Stimulated activated CD4-positive, alpha-beta T cell treated with anti-CD3 and anti-CD28 coated beads, Interleukin-1b, Interleukin-23, amount 100 ng/mL, for 1 hour (primary cell): ENCODE results near the gene GPBAR1.

ENCODE experiments used
- DNase-seq, 2 donors: peaks; one replicate each; pipeline ENCODE4 v3.0.0-alpha.2; 2020; ENCODE audit warnings: low read depth in 2 of 2

The GPBAR1 gene

DNA sequence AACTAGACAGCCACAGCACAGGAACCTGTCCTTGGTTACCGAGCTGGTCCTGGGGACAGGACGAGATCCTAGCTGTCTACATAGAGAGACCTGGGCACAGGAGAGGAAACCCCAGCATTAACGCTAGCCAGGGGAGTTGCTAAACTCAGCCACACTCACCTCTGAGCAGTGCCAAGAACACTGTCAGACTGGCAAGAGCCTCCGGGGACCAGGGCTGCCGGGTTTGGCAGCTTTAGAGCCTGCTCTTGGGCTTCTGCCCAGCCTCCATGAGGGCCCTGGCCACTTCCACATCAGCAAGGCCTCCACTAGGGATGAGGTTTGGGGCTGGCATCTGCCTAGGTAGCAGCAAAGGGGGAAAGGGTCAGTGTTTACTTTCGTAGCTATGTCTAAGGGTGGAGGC is 24.8 kb downstream of the GPBAR1 start:
- DNase-seq: no peak

- DNase-seq: peak; percentile 47 to 72
Measured at GRCh38 chr2:218286570-218287459, 26.0 kb downstream of the GPBAR1 start.

DNA sequence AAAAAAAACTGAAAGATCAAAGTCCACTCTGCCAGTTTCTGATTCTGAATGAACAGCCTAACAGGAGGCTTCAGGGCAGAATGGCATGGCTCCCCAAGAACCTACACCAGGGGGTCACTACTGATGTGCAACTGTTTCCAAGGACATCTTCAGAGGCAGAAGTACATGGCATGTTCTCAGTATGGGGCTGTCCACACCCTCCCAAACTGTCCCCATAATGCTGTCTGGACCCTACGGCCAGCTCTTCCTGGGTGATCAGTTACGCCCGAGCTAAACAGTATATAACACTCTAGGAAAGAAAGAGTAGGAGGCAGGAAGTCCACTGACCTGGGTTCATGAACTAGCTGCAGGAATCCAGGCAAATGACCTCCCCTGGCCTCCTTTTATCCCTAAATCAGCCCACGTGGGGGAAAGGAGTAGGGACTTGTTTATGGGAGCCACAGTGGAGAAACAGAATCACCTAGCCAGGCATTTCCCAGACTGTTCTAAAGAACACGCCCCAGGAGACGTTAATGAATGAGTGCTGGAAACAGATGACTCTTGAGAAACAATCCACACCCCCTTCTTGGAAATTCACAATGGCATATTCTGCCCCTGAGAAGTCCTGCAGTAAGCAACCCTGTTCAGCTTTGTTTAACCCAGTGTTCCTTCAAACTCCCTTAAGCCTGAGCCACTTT is 29.0 kb downstream of the GPBAR1 start:
- no peak for DNase-seq

GRCh38 chr2:218290316-218291261 is 29.8 kb downstream of the GPBAR1 start:
- no peak for DNase-seq

- DNase-seq: no peak
Measured at GRCh38 chr2:218291318-218292047, 30.7 kb downstream of the GPBAR1 start.

GRCh38 chr2:218292048-218293014 is 31.5 kb downstream of the GPBAR1 start, which contains the start of gene TMBIM1:
Gene TMBIM1 (minus strand): TSS chr2:218292503. CDS start chr2:218282141, 10,362 bp downstream.
- peak; percentile 65 to 72 for DNase-seq

DNA sequence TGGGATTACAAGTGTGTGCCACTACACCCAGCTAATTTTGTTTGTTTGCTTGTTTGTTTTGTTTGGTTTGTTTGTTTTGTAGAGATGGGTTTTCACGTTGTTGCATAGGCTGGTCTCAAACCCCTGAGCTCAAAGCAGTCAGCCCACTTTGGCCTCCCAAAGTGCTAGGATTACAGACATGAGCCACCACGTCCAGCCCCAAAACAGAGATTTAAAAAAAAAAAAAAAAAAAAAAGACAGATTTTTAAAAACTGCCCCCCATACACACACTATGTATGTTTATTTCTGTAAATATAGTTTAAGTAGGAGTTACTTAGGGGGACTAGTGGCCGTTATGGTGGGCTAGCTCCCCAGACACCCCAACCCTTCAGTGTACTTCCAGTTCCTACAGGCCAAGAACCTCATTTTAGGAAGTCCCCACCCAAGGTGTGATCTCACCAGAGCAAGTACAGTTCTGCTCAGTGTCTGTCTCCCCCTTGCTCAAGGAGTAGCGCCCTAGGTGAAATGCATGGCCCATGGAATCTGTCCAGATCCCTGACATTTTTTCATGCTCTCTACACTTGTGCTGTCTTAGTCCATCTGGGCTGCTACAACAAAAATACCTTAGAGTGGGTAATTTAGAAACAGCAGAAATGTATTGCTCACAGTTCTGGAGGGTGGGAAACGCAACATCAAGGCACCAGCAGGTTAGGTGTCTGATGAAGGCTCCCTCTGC is 33.1 kb downstream of the GPBAR1 start:
- DNase-seq: no peak

GRCh38 chr2:218294430-218295022 is 33.7 kb downstream of the GPBAR1 start:
- no peak for DNase-seq

GRCh38 chr2:218295029-218295428 is 34.2 kb downstream of the GPBAR1 start:
- DNase-seq: no peak

DNA sequence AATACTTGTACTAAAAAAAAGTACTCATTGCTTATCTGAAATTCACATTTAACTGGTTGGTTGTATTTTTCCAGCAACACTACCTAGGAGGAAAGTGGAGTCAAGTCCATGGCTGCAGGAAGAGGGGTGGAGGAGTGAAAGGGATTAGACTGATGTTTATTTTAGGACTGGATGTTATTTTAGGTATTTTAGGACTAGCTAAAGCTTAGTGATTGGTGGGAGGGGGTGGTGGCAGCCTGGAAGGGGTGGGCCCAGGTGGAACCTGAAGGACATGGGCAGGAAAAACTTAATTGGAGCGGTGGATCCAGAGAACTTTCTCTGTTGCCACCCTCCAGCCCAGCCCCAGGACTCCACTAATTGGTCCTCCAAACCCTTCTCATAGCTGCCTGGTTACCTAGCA is 35.4 kb downstream of the GPBAR1 start:
- DNase-seq: no peak

GRCh38 chr2:218296847-218297246 is 36.0 kb downstream of the GPBAR1 start:
- DNase-seq: no peak

- no peak for DNase-seq
Measured at GRCh38 chr2:218298314-218298875, 37.6 kb downstream of the GPBAR1 start.

- no peak for DNase-seq
Measured at GRCh38 chr2:218300141-218300540, 39.3 kb downstream of the GPBAR1 start.

DNA sequence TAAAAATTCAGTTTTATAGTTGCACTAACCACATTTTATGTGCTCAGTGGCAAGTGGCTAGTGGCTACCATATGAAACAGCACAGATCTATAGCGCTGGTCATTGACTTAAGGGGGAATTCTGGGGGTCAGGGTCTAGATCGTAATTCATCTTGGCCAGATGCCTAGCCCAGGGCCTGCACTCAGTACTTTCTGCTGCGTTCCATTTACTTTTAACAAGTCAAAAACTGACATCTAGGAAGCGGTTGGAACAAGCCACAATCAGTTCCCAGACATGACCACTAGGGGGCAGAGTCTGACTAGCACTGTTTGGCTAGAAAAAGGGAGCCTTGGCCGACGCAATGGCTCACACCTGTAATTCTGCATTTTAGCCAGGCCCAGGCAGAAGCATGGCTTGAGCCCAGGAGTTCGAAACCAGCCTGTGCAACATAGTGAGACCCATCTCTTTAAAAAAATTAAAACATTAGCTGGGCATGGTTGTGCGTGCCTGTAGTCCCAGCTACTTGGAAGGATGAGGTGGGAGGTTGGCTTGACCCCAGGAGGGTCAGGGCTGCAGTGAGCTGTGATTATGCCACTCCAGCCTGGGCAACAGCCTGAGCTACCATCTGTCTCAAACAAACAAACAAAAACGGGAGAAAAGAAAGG is 40.5 kb downstream of the GPBAR1 start:
- DNase-seq: peak; percentile 76 to 79

DNA sequence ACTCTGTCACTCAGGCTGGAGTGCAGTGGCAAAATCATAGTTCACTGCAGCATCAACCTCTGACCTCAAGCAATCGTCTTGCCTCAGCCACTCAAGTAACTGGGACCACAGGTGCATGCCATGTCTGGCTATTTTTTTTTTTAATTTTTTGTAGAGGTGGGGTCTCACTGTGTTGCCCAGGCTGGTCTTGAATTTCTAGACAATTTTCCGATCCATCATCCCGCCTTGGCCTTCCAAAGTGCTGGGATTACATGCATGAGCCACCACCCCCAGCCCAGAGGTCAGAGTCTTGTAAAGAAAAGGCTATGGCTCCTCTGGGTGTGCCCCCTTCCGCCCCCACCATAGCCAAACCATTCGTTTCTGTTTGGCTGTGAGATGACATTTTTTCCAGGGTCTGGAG is 44.6 kb downstream of the GPBAR1 start:
- DNase-seq: no peak

DNA sequence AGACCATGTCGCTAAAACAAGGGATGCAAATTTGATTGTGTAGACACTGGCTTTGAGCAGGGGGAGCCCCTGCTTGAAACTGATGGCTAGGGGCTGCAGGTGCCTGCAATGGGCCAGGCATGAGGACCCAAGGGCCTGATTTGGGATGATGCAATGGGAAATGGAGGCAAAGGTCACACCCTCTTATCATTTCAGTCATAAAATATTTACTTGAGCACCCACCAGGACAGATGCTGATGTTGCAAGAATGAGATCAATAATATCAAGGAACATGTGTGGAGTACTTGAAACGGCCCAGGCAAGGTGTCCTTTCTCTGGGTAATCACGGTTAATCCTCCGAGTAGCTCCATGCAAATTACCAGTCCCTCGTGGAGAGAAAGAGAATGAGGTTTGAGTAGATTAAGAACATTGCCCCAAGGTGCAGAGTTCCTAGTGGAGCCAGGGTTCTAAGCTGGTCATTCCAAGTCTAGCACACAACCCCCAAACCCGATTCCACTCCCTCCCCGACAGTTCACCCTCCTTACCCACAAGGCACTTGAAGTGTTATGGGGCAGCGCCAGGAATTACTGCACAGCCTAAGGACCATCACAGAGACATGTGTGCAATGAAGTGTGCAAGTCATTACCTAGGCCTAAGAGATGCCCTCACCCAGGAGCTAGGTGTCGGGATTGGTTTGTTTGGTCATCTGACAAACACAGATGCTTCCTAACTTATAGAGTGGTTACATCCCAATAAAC is 45.5 kb downstream of the GPBAR1 start:
- no peak for DNase-seq

- no peak for DNase-seq
Measured at GRCh38 chr2:218307415-218308090, 46.7 kb downstream of the GPBAR1 start.
